HG03060 (cell line): ENCODE measurements around the gene CTNNA3.

Source experiments
- ATAC-seq: cut with Tn5 transposase; IDR thresholded peaks from one replicate; pipeline ENCODE4 v1.9.1; 2021; ENCODE audit warnings: low read depth, moderate number of reproducible peaks; ENCODE audit not compliant: unreplicated experiment

The CTNNA3 gene

GRCh38 chr10:66924674-66925345, 771.2 kb downstream of the CTNNA3 start:
- no peak for ATAC-seq

GRCh38 chr10:66919248-66919647, 776.7 kb downstream of the CTNNA3 start:
- no peak for ATAC-seq

GRCh38 chr10:66917104-66917503, 778.9 kb downstream of the CTNNA3 start:
- no peak for ATAC-seq

GRCh38 chr10:66916030-66916429, 780.0 kb downstream of the CTNNA3 start:
- ATAC-seq: no peak

GRCh38 chr10:66910671-66911070, 785.3 kb downstream of the CTNNA3 start:
- ATAC-seq: no peak

GRCh38 chr10:66892871-66893270, 803.1 kb downstream of the CTNNA3 start:
- ATAC-seq: no peak

- ATAC-seq: no peak
Measured at GRCh38 chr10:66888237-66888636, 807.8 kb downstream of the CTNNA3 start.

GRCh38 chr10:66886848-66887247, 809.1 kb downstream of the CTNNA3 start:
- ATAC-seq: no peak

GRCh38 chr10:66882271-66882670, 813.7 kb downstream of the CTNNA3 start:
- ATAC-seq: no peak

GRCh38 chr10:66881814-66882213, 814.2 kb downstream of the CTNNA3 start:
- ATAC-seq: no peak

GRCh38 chr10:66880826-66881225, 815.2 kb downstream of the CTNNA3 start:
- ATAC-seq: no peak

- no peak for ATAC-seq
Measured at GRCh38 chr10:66880292-66880691, 815.7 kb downstream of the CTNNA3 start.

GRCh38 chr10:66877361-66877760, 818.6 kb downstream of the CTNNA3 start:
- ATAC-seq: no peak

GRCh38 chr10:66869635-66870034, 826.4 kb downstream of the CTNNA3 start:
- no peak for ATAC-seq

- ATAC-seq: no peak
Measured at GRCh38 chr10:66862687-66863258, 833.2 kb downstream of the CTNNA3 start.

GRCh38 chr10:66860376-66860945, 835.5 kb downstream of the CTNNA3 start:
- ATAC-seq: no peak

- ATAC-seq: no peak
Measured at GRCh38 chr10:66852811-66853210, 843.2 kb downstream of the CTNNA3 start.

- ATAC-seq: no peak
Measured at GRCh38 chr10:66848856-66849255, 847.1 kb downstream of the CTNNA3 start.

- ATAC-seq: no peak
Measured at GRCh38 chr10:66844176-66844942, 851.6 kb downstream of the CTNNA3 start.

GRCh38 chr10:66843396-66843795, 852.6 kb downstream of the CTNNA3 start:
- ATAC-seq: no peak

GRCh38 chr10:66842867-66843266, 853.1 kb downstream of the CTNNA3 start:
- no peak for ATAC-seq
